Measurements from ENCODE around the gene ARID1B. TPM values are rescaled to one million over a fixed set of nuclear protein-coding genes. Genes with fewer than 3 reads are reported as not detected.

Gene ARID1B
- total RNA-seq, 1 experiment from 2014 or later, result 91.7 TPM

GRCh38 chr6:156873654-156874380 lies 96.6 kb downstream of the ARID1B start:
- H3K9me3 ChIP-seq (ENCODE audit: control insufficient read depth, insufficient read depth, low read depth, low read length), result no peaks in the 10 kb centered on the region
- H3K27ac ChIP-seq (ENCODE audit: low read length), result no peak overlapping the region
- no peaks in the 10 kb centered on the region for H3K36me3 ChIP-seq (ENCODE audit: control insufficient read depth, insufficient read depth, low read length)
- no peak overlapping the region for H3K4me3 ChIP-seq (ENCODE audit: low read depth in 2 of 2, low read length in 2 of 2)
- POLR2A ChIA-PET, result no interaction called here
- in situ Hi-C loops (cut with HindIII; ENCODE audit: low pct_unique_long_range_greater_than_20kb, low sequenced_read_pairs), result no loop called here
- H3K27me3 ChIP-seq (ENCODE audit: control insufficient read depth, insufficient read depth, low read length), result no peaks in the 10 kb centered on the region
- intact Hi-C loops (cut with micrococcal nuclease; ENCODE audit: unreplicated experiment), result no loop called here
- CTCF ChIA-PET, result no interaction called here
- ATAC-seq (no peak), DNase-seq (ENCODE audit: low read depth, low spot score) (no peak)
- TF ChIP-seq, protein P1, sequence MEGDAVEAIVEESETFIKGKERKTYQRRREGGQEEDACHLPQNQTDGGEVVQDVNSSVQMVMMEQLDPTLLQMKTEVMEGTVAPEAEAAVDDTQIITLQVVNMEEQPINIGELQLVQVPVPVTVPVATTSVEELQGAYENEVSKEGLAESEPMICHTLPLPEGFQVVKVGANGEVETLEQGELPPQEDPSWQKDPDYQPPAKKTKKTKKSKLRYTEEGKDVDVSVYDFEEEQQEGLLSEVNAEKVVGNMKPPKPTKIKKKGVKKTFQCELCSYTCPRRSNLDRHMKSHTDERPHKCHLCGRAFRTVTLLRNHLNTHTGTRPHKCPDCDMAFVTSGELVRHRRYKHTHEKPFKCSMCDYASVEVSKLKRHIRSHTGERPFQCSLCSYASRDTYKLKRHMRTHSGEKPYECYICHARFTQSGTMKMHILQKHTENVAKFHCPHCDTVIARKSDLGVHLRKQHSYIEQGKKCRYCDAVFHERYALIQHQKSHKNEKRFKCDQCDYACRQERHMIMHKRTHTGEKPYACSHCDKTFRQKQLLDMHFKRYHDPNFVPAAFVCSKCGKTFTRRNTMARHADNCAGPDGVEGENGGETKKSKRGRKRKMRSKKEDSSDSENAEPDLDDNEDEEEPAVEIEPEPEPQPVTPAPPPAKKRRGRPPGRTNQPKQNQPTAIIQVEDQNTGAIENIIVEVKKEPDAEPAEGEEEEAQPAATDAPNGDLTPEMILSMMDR (IDR thresholded peaks at IDR 0.05), result no peak
- no TSS peak for BruUV-seq (replicated peaks)
- H3K4me1 ChIP-seq (ENCODE audit: control insufficient read depth, insufficient read depth, low read length), result 0 out of 2 replicates have a peak, but pooled peaks cover 2% of the 10 kb centered on the region

- H3K36me3 ChIP-seq (ENCODE audit: control insufficient read depth, insufficient read depth, low read length), result no peaks in the 10 kb centered on the region
- ChIA-PET CTCF (no interaction called here), POLR2A (no interaction called here)
- no peaks in the 10 kb centered on the region for H3K9me3 ChIP-seq (ENCODE audit: control insufficient read depth, insufficient read depth, low read depth, low read length)
- H3K27me3 ChIP-seq (ENCODE audit: control insufficient read depth, insufficient read depth, low read length), result no peaks in the 10 kb centered on the region
- TF ChIP-seq SIN3A (IDR thresholded peaks at IDR 0.05; ENCODE audit: borderline replicate concordance, insufficient read depth, low read depth, low read length) (no peak), TCF7L2 (IDR thresholded peaks at IDR 0.05; ENCODE audit: low read depth, low read length) (no peak), POLR2AphosphoS5 (IDR thresholded peaks at IDR 0.05; ENCODE audit: low read depth, low read length) (no peak), REST (IDR thresholded peaks at IDR 0.05; ENCODE audit: insufficient read depth in 1 of 2, low read depth in 2 of 2, low read length in 1 of 2) (no peak)
- TF ChIP-seq, protein P1 (IDR thresholded peaks at IDR 0.05), result no peak
- DNase-seq (ENCODE audit: low read depth, low spot score) (no peak), ATAC-seq (no peak)
- 0 out of 2 replicates have a peak, but pooled peaks cover 14% of the 10 kb centered on the region for H3K4me1 ChIP-seq (ENCODE audit: control insufficient read depth, insufficient read depth, low read length)
- no peak overlapping the region for H3K4me3 ChIP-seq (ENCODE audit: low read depth in 2 of 2, low read length in 2 of 2)
- BruUV-seq (replicated peaks), result no TSS peak
- H3K27ac ChIP-seq (ENCODE audit: low read length), result no peak overlapping the region
- intact Hi-C loops (cut with micrococcal nuclease; ENCODE audit: unreplicated experiment), result no loop called here
- in situ Hi-C loops (cut with HindIII; ENCODE audit: low pct_unique_long_range_greater_than_20kb, low sequenced_read_pairs), result no loop called here
These were observed 97.9 kb downstream of the ARID1B start for GRCh38 chr6:156875062-156875461.
